H9 (cell line): ENCODE measurements around the gene CADM3. TPM values are rescaled to one million over a fixed set of nuclear protein-coding genes. Genes with fewer than 3 reads are reported as not detected.

Experiments
- DNase-seq: peaks from one replicate; pipeline ENCODE4 v3.0.0-alpha.2; 2017
- H2AFZ ChIP-seq: one replicate; pipeline ENCODE4 v1.6.1; 2013; ENCODE audit warnings: mild to moderate bottlenecking, low read length, control low read depth, moderate library complexity
- H2AK5ac ChIP-seq: 2 replicates; pipeline ENCODE4 v1.6.1; 2013; ENCODE audit warnings: low read length, control low read depth, mixed read lengths; ENCODE audit not compliant: insufficient read length
- H2BK120ac ChIP-seq: one replicate; pipeline ENCODE4 v1.6.1; 2013; ENCODE audit warnings: low read depth, mild to moderate bottlenecking, low read length, control low read depth, inconsistent platforms; ENCODE audit not compliant: poor library complexity, severe bottlenecking
- H2BK12ac ChIP-seq: 2 replicates; pipeline ENCODE4 v1.6.1; 2013; ENCODE audit warnings: low read length, control low read depth, mixed read lengths, low read depth; ENCODE audit not compliant: insufficient read length
- H2BK15ac ChIP-seq: 2 replicates; pipeline ENCODE4 v1.6.1; 2013; ENCODE audit warnings: low read depth, low read length, control low read depth
- H2BK20ac ChIP-seq: one replicate; pipeline ENCODE4 v1.6.1; 2013; ENCODE audit warnings: low read depth, mild to moderate bottlenecking, low read length, control low read depth, inconsistent platforms; ENCODE audit not compliant: poor library complexity, severe bottlenecking
- H2BK5ac ChIP-seq: 2 replicates; pipeline ENCODE4 v1.6.1; 2013; ENCODE audit warnings: low read length, control low read depth, mixed read lengths; ENCODE audit not compliant: insufficient read length
- H3K14ac ChIP-seq: 2 replicates; pipeline ENCODE4 v1.6.1; 2013; ENCODE audit warnings: low read length, control low read depth; ENCODE audit not compliant: insufficient read depth
- H3K18ac ChIP-seq: 2 replicates; pipeline ENCODE4 v1.6.1; 2013; ENCODE audit warnings: low read depth, mild to moderate bottlenecking, mixed read lengths, low read length, control low read depth; ENCODE audit not compliant: insufficient read length
- H3K23ac ChIP-seq: 2 replicates; pipeline ENCODE4 v1.6.1; 2013; ENCODE audit warnings: low read length, control low read depth, mixed read lengths, low read depth; ENCODE audit not compliant: insufficient read length
- H3K23me2 ChIP-seq: 2 replicates; pipeline ENCODE4 v1.6.1; 2013; ENCODE audit warnings: low read depth, mild to moderate bottlenecking, mixed read lengths, low read length, control low read depth; ENCODE audit not compliant: insufficient read length, poor library complexity, severe bottlenecking
- H3K27ac ChIP-seq: 2 replicates; pipeline ENCODE4 v1.5.1; 2013; ENCODE audit warnings: low read length, control low read depth, mixed read lengths, low read depth; ENCODE audit not compliant: insufficient read length
- H3K27me3 ChIP-seq: 2 replicates; pipeline ENCODE4 v1.6.1; 2013; ENCODE audit warnings: low read length, control low read depth, inconsistent platforms; ENCODE audit not compliant: insufficient read depth
- H3K4ac ChIP-seq: 2 replicates; pipeline ENCODE4 v1.6.1; 2013; ENCODE audit warnings: low read depth, mild to moderate bottlenecking, control low read depth, inconsistent platforms, low read length, moderate library complexity
- H3K4me1 ChIP-seq: 2 replicates; pipeline ENCODE4 v1.6.1; 2013; ENCODE audit warnings: low read length, control low read depth, inconsistent platforms; ENCODE audit not compliant: insufficient read depth
- H3K4me2 ChIP-seq: 2 replicates; pipeline ENCODE4 v1.6.1; 2013; ENCODE audit warnings: low read length, control low read depth, mixed read lengths; ENCODE audit not compliant: insufficient read length, insufficient read depth
- H3K56ac ChIP-seq: 2 replicates; pipeline ENCODE4 v1.6.1; 2013; ENCODE audit warnings: low read depth, mild to moderate bottlenecking, mixed read lengths, low read length, control low read depth; ENCODE audit not compliant: insufficient read length
- H3K79me1 ChIP-seq: 2 replicates; pipeline ENCODE4 v1.6.1; 2013; ENCODE audit warnings: low read depth, mild to moderate bottlenecking, moderate library complexity, low read length, control low read depth, inconsistent platforms; ENCODE audit not compliant: insufficient read depth, poor library complexity, severe bottlenecking
- H3K79me2 ChIP-seq: 2 replicates; pipeline ENCODE4 v1.6.1; 2013; ENCODE audit warnings: low read length, control low read depth, inconsistent platforms; ENCODE audit not compliant: insufficient read depth
- H3K9ac ChIP-seq: 2 replicates; pipeline ENCODE4 v1.6.1; 2013; ENCODE audit warnings: low read length, control low read depth, mixed read lengths; ENCODE audit not compliant: insufficient read length; ENCODE audit errors: extremely low read depth
- H3K9me3 ChIP-seq: one replicate; pipeline ENCODE4 v1.6.1; 2013; ENCODE audit warnings: low read depth, low read length, inconsistent platforms; ENCODE audit not compliant: control insufficient read depth
- H3T11ph ChIP-seq: one replicate; pipeline ENCODE4 v1.6.1; 2013; ENCODE audit warnings: mild to moderate bottlenecking, low read length, control low read depth, inconsistent platforms
- H4K20me1 ChIP-seq: one replicate; pipeline ENCODE4 v1.6.1; 2013; ENCODE audit not compliant: control insufficient read depth, insufficient read length, insufficient read depth
- H4K5ac ChIP-seq: 2 replicates; pipeline ENCODE4 v1.6.1; 2013; ENCODE audit warnings: low read depth, mild to moderate bottlenecking, mixed read lengths, low read length, control low read depth; ENCODE audit not compliant: insufficient read length
- H4K8ac ChIP-seq: replicated peaks from 2 replicates; pipeline ENCODE4 v1.6.1; 2013; ENCODE audit warnings: low read length, control low read depth, mixed read lengths, low read depth; ENCODE audit not compliant: insufficient read length
- H4K91ac ChIP-seq: 2 replicates; pipeline ENCODE4 v1.6.1; 2013; ENCODE audit warnings: low read depth, mild to moderate bottlenecking, moderate library complexity, mixed read lengths, low read length, control low read depth; ENCODE audit not compliant: insufficient read length
- H3K27ac Mint-ChIP-seq, 3 experiments: 2 replicates in 2 of 3; 3 replicates in 1 of 3; pipeline ENCODE4 v1.8.0; 2020 to 2021; ENCODE audit warnings: mixed read lengths in 3 of 3, mild to moderate bottlenecking in 1 of 3, moderate library complexity in 1 of 3
- H3K27me3 Mint-ChIP-seq: 2 replicates; pipeline ENCODE4 v1.8.0; 2021; ENCODE audit warnings: low read depth, mild to moderate bottlenecking, moderate library complexity, mixed read lengths
- H3K36me3 Mint-ChIP-seq, 3 experiments: 2 replicates in 2 of 3; 3 replicates in 1 of 3; pipeline ENCODE4 v1.8.0; 2020 to 2021; ENCODE audit warnings: low read depth in 3 of 3, mixed read lengths in 3 of 3; ENCODE audit not compliant: insufficient read depth in 1 of 3
- H3K4me1 Mint-ChIP-seq, 2 experiments: 2 replicates each; pipeline ENCODE4 v1.8.0; 2020; ENCODE audit warnings: mixed read lengths in 2 of 2
- H3K4me3 Mint-ChIP-seq, 2 experiments: 2 replicates in 1 of 2; 3 replicates in 1 of 2; pipeline ENCODE4 v1.8.0; 2020 to 2021; ENCODE audit warnings: mild to moderate bottlenecking in 2 of 2, mixed read lengths in 2 of 2, moderate library complexity in 1 of 2
- H3K9me3 Mint-ChIP-seq, 2 experiments: 2 replicates in 1 of 2; 3 replicates in 1 of 2; pipeline ENCODE4 v1.8.0; 2020; ENCODE audit warnings: mild to moderate bottlenecking in 2 of 2, mixed read lengths in 2 of 2, moderate library complexity in 1 of 2
- WGBS: extraction: QIAGEN DNeasy Blood & Tissue Kit; methylation state at CpG from one replicate; pipeline ENCODE4 v1.1.7; 2013; ENCODE audit warnings: missing lambda C conversion rate, low lambda C conversion rate, mixed read lengths; ENCODE audit not compliant: insufficient read length; ENCODE audit errors: extremely low coverage; 5-methylcytosine and 5-hydroxymethylcytosine counted together
- total RNA-seq: library from RNA; stranded (reverse); gene quantifications from 2 replicates; pipeline ENCODE4 v1.2.1, GENCODE V29; 2021
- TF ChIP-seq, protein P1 (sequence below): fragments of 200-600 bp; sonication (generic); conservative IDR thresholded peaks from 3 replicates; pipeline ENCODE4 v1.8.0; 2021; ENCODE audit warnings: antibody characterized with exemption, mild to moderate bottlenecking

Gene CADM3
- total RNA-seq, 1 experiment from 2014 or later, result 5.6 TPM

DNA sequence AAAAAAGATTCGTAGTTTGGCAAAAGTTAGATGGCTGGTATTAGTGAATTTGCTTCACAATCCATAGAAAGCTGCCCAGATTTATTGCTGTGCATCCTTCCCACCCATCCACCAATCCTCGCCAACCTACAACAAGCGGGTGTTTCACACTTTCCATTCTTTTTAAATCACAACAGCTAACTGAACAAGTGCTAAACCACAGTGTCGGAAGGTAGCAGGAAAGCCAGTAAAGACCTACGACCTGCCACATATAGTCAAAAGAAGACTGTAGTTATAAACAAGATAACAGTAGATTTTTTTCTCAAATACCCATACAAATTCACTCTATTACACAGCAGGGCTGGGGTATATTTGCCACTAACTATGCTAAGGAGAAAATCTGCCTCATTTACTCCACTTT, 47.8 kb upstream of the CADM3 start:
- H3K36me3 Mint-ChIP-seq, result no peaks in the 10 kb centered on the region
- H3K27ac ChIP-seq, result no peak overlapping the region
- no peak overlapping the region for H3K9ac ChIP-seq
- H3K14ac ChIP-seq, result no peak overlapping the region
- no peak overlapping the region for H3K56ac ChIP-seq
- H3K23ac ChIP-seq, result no peak overlapping the region
- no peak overlapping the region for H2BK20ac ChIP-seq
- no peaks in the 10 kb centered on the region for H3K9me3 ChIP-seq
- H3K9me3 Mint-ChIP-seq, result no peaks in the 10 kb centered on the region
- H3K27me3 ChIP-seq, result no peaks in the 10 kb centered on the region
- no CpG with 5 or more reads among the region's 5 CpGs for WGBS
- no peaks in the 10 kb centered on the region for H3K23me2 ChIP-seq
- no peak overlapping the region for H3K27ac Mint-ChIP-seq
- H3T11ph ChIP-seq, result no peak overlapping the region
- H3K18ac ChIP-seq, result no peak overlapping the region
- H2BK5ac ChIP-seq, result no peak overlapping the region
- TF ChIP-seq, protein P1, sequence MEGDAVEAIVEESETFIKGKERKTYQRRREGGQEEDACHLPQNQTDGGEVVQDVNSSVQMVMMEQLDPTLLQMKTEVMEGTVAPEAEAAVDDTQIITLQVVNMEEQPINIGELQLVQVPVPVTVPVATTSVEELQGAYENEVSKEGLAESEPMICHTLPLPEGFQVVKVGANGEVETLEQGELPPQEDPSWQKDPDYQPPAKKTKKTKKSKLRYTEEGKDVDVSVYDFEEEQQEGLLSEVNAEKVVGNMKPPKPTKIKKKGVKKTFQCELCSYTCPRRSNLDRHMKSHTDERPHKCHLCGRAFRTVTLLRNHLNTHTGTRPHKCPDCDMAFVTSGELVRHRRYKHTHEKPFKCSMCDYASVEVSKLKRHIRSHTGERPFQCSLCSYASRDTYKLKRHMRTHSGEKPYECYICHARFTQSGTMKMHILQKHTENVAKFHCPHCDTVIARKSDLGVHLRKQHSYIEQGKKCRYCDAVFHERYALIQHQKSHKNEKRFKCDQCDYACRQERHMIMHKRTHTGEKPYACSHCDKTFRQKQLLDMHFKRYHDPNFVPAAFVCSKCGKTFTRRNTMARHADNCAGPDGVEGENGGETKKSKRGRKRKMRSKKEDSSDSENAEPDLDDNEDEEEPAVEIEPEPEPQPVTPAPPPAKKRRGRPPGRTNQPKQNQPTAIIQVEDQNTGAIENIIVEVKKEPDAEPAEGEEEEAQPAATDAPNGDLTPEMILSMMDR, result no peak
- H3K4me1 ChIP-seq, result peaks cover 2% of the 10 kb centered on the region; the same call in 1 of the 2 replicates
- no peak overlapping the region for H4K91ac ChIP-seq
- H3K27me3 Mint-ChIP-seq, result no peaks in the 10 kb centered on the region
- H3K4me3 Mint-ChIP-seq, result no peak overlapping the region
- no peaks in the 10 kb centered on the region for H4K20me1 ChIP-seq
- no peak overlapping the region for H2AFZ ChIP-seq
- no peak overlapping the region for H4K5ac ChIP-seq
- no peak overlapping the region for H2BK12ac ChIP-seq
- H3K79me1 ChIP-seq, result no peaks in the 10 kb centered on the region
- H3K4me2 ChIP-seq, result no peak overlapping the region
- no peak overlapping the region for H4K8ac ChIP-seq
- H2BK120ac ChIP-seq, result no peak overlapping the region
- no peak overlapping the region for H2BK15ac ChIP-seq
- H2AK5ac ChIP-seq, result no peak overlapping the region
- H3K79me2 ChIP-seq, result no peaks in the 10 kb centered on the region
- no peak for DNase-seq
- no peak overlapping the region for H3K4ac ChIP-seq
- peaks cover 10 to 12% of the 10 kb centered on the region in 2 experiments for H3K4me1 Mint-ChIP-seq
